ENCODE measurements around the gene CAMTA1. TPM values are rescaled to one million over a fixed set of nuclear protein-coding genes. Genes with fewer than 3 reads are reported as not detected.
"Not testable (repeated sequence)": the region's sequence is repeated elsewhere in the genome, so short reads cannot be mapped to it uniquely, and the experiment has no call there.

The CAMTA1 gene
- total RNA-seq, 1 donor from 2014 or later, result 81.6 TPM

- no peak for DNase-seq (ENCODE audit: extremely low spot score, unreplicated experiment)
- H3K4me1 Mint-ChIP-seq (ENCODE audit: unreplicated experiment), result peaks cover 21% of the 10 kb centered on the region
- no peak overlapping the region for H3K4me3 Mint-ChIP-seq (ENCODE audit: unreplicated experiment)
- TF ChIP-seq CTCF (IDR thresholded peaks at IDR 0.05), result no peak
- peak overlapping the region; percentile 53 for H3K27ac Mint-ChIP-seq (ENCODE audit: unreplicated experiment)
- peaks cover 13% of the 10 kb centered on the region for H3K36me3 Mint-ChIP-seq (ENCODE audit: unreplicated experiment)
- no peaks in the 10 kb centered on the region for H3K27me3 Mint-ChIP-seq (ENCODE audit: unreplicated experiment)
- no peaks in the 10 kb centered on the region for H3K9me3 Mint-ChIP-seq (ENCODE audit: unreplicated experiment)
These were observed 47.4 kb downstream of the CAMTA1 start for GRCh38 chr1:6832531-6833188.

GRCh38 chr1:6833804-6834203 is 48.5 kb downstream of the CAMTA1 start:
- DNase-seq (ENCODE audit: extremely low spot score, unreplicated experiment), result no peak
- TF ChIP-seq CTCF (IDR thresholded peaks at IDR 0.05), result no peak
- Mint-ChIP-seq H3K9me3 (ENCODE audit: unreplicated experiment) (no peaks in the 10 kb centered on the region), H3K4me3 (ENCODE audit: unreplicated experiment) (no peak overlapping the region), H3K27me3 (ENCODE audit: unreplicated experiment) (no peaks in the 10 kb centered on the region), H3K36me3 (ENCODE audit: unreplicated experiment) (peaks cover 9% of the 10 kb centered on the region), H3K27ac (ENCODE audit: unreplicated experiment) (no peak overlapping the region), H3K4me1 (ENCODE audit: unreplicated experiment) (peaks cover 17% of the 10 kb centered on the region)

DNA sequence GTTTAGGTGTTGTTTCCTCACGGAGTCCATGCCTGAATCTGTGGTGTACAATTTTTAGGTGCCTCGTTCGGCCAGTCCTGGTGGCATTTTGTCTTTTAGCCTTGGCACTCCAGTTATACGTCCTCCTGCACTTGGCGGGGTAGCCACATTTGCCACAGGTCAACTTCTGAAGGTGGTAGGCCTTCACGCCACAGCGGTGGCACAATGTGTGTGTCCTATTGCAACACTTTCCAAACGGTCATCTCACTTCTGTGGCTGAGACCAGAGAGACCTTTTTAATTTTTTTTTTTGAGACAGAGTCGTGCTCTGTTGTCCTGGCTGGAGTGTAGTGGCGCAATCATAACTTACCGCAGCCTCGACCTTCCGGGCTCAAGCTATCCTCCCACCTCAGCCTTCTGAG is 49.1 kb downstream of the CAMTA1 start:
- Mint-ChIP-seq H3K9me3 (ENCODE audit: unreplicated experiment) (no peaks in the 10 kb centered on the region), H3K36me3 (ENCODE audit: unreplicated experiment) (peaks cover 10% of the 10 kb centered on the region), H3K4me3 (ENCODE audit: unreplicated experiment) (no peak overlapping the region), H3K27me3 (ENCODE audit: unreplicated experiment) (no peaks in the 10 kb centered on the region), H3K27ac (ENCODE audit: unreplicated experiment) (no peak overlapping the region), H3K4me1 (ENCODE audit: unreplicated experiment) (peaks cover 17% of the 10 kb centered on the region)
- DNase-seq (ENCODE audit: extremely low spot score, unreplicated experiment), result no peak
- no peak for TF ChIP-seq CTCF (IDR thresholded peaks at IDR 0.05)

GRCh38 chr1:6835139-6835538 is 49.9 kb downstream of the CAMTA1 start:
- Mint-ChIP-seq H3K27ac (ENCODE audit: unreplicated experiment) (no peak overlapping the region), H3K4me1 (ENCODE audit: unreplicated experiment) (peaks cover 17% of the 10 kb centered on the region), H3K4me3 (ENCODE audit: unreplicated experiment) (no peak overlapping the region), H3K27me3 (ENCODE audit: unreplicated experiment) (no peaks in the 10 kb centered on the region), H3K9me3 (ENCODE audit: unreplicated experiment) (no peaks in the 10 kb centered on the region), H3K36me3 (ENCODE audit: unreplicated experiment) (peaks cover 12% of the 10 kb centered on the region)
- DNase-seq (ENCODE audit: extremely low spot score, unreplicated experiment), result no peak
- no peak for TF ChIP-seq CTCF (IDR thresholded peaks at IDR 0.05)

- no peak for DNase-seq (ENCODE audit: extremely low spot score, unreplicated experiment)
These were observed 57.0 kb downstream of the CAMTA1 start for GRCh38 chr1:6842301-6842700.

DNA sequence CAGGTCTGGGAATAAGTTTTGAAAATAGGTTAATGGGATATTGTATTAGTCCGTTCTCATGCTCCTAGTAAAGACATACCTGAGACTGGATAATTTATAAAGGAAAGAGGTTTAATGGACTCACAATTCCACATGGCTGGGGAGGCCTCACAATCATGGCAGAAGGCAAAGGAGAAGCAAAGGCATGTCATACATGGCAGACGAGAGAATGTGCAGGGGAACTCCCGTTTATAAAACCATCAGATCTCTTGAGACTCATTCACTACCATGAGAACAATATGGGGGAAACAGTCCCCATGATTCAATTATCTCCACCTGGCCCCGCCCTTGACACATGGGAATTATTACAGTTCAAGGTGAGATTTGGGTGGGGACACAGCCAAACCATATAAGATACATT is 60.5 kb downstream of the CAMTA1 start:
- peaks cover 19% of the 10 kb centered on the region for H3K36me3 Mint-ChIP-seq (ENCODE audit: unreplicated experiment)
- not testable (repeated sequence) for H3K4me3 Mint-ChIP-seq (ENCODE audit: unreplicated experiment); H3K27me3 Mint-ChIP-seq (ENCODE audit: unreplicated experiment)

More at GRCh38 chr1:6842301-6842700, 57.0 kb downstream of the CAMTA1 start:
- Mint-ChIP-seq H3K27me3 (ENCODE audit: unreplicated experiment) (no peaks in the 10 kb centered on the region), H3K27ac (ENCODE audit: unreplicated experiment) (no peak overlapping the region), H3K4me3 (ENCODE audit: unreplicated experiment) (no peak overlapping the region), H3K9me3 (ENCODE audit: unreplicated experiment) (no peaks in the 10 kb centered on the region), H3K4me1 (ENCODE audit: unreplicated experiment) (peaks cover 17% of the 10 kb centered on the region), H3K36me3 (ENCODE audit: unreplicated experiment) (peaks cover 24% of the 10 kb centered on the region)
- no peak for TF ChIP-seq CTCF (IDR thresholded peaks at IDR 0.05)

More for the DNA sequence above, 60.5 kb downstream of the CAMTA1 start:
- H3K9me3 Mint-ChIP-seq (ENCODE audit: unreplicated experiment); DNase-seq (ENCODE audit: extremely low spot score, unreplicated experiment): not testable (repeated sequence)
- peaks cover 29% of the 10 kb centered on the region for H3K4me1 Mint-ChIP-seq (ENCODE audit: unreplicated experiment)
- peak overlapping the region; percentile 54 for H3K27ac Mint-ChIP-seq (ENCODE audit: unreplicated experiment)
